C4-2B (cell line): ENCODE measurements around the gene GAB4.

ENCODE experiments used
- ZFX ChIP-seq: fragments of 450-650 bp; IDR thresholded peaks from 2 replicates; pipeline ENCODE4 v1.6.1; 2017
- TF ChIP-seq, protein P1 (sequence below): fragments of 450-650 bp; conservative IDR thresholded peaks from 2 replicates; pipeline ENCODE4 v1.5.1; 2017; ENCODE audit warnings: mild to moderate bottlenecking

DNA sequence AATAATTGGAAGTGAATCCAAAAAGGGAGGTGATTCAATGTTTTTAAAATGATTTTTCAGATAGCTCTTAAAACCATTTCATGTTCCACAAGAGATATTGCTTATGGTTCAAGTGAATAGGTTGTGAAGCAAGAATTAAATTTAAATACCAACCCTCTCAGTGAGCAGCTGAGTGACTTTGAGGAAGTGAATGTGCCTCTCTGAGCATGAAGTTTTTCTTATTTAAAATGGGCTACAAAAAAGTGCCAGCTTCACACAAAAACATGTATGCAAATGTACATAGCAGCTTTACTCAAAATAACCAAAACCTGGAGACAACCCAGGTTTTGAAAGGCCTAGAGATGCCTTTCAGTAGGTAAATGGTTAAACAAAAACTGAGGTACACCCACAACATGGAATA, 35.5 kb upstream of the GAB4 start:
- TF ChIP-seq, protein P1, sequence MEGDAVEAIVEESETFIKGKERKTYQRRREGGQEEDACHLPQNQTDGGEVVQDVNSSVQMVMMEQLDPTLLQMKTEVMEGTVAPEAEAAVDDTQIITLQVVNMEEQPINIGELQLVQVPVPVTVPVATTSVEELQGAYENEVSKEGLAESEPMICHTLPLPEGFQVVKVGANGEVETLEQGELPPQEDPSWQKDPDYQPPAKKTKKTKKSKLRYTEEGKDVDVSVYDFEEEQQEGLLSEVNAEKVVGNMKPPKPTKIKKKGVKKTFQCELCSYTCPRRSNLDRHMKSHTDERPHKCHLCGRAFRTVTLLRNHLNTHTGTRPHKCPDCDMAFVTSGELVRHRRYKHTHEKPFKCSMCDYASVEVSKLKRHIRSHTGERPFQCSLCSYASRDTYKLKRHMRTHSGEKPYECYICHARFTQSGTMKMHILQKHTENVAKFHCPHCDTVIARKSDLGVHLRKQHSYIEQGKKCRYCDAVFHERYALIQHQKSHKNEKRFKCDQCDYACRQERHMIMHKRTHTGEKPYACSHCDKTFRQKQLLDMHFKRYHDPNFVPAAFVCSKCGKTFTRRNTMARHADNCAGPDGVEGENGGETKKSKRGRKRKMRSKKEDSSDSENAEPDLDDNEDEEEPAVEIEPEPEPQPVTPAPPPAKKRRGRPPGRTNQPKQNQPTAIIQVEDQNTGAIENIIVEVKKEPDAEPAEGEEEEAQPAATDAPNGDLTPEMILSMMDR: no peak
- TF ChIP-seq ZFX: no peak
